Endothelial cell of umbilical vein (primary cell): ENCODE measurements around the gene SLC2A1. TPM values are rescaled to one million over a fixed set of nuclear protein-coding genes. Genes with fewer than 3 reads are reported as not detected.

Experiments
- BruUV-seq: library from RNA; stranded (reverse); fragments of 400-500 nt; replicated peaks from 2 replicates; lab custom pipeline; 2021; lab: Mats Ljungman, UMichigan
- CTCF ChIA-PET: fragments of 300-600, 350-600 bp; sonication (Branson Sonifier 250); formaldehyde crosslinking; loops from one replicate; lab custom pipeline; 2021; ENCODE audit warnings: antibody characterized with exemption, inconsistent platforms; lab: Charles Lee
- POLR2A ChIA-PET: fragments of 300-600, 350-600 bp; sonication (Branson Sonifier 250); formaldehyde crosslinking; loops from one replicate; lab custom pipeline; 2021; ENCODE audit warnings: antibody characterized with exemption, inconsistent platforms; lab: Charles Lee
- DNase-seq: peaks from one replicate; pipeline ENCODE4 v3.0.0-alpha.2; 2011; ENCODE audit warnings: low read depth, low spot score
- FAIRE-seq: peaks from 2 replicates; lab custom pipeline; 2011; peaks lifted over from hg19 to GRCh38; lab: Jason Lieb, UNC
- H2AFZ ChIP-seq: 2 replicates; pipeline ENCODE4 v1.6.0; 2012; ENCODE audit warnings: low read depth, low read length, control low read depth, inconsistent platforms
- H3K27ac ChIP-seq: 2 replicates; pipeline ENCODE4 v1.5.1; 2011; ENCODE audit warnings: low read depth, mild to moderate bottlenecking, control low read depth, low read length, moderate library complexity; ENCODE audit not compliant: insufficient read depth
- H3K27me3 ChIP-seq, 2 experiments: 2 replicates each; pipeline versions ENCODE4 v1.6.0 to v1.6.1; 2011; ENCODE audit warnings: low read length in 2 of 2, mixed read lengths in 1 of 2; ENCODE audit not compliant: control insufficient read depth in 2 of 2, insufficient read depth in 2 of 2
- H3K36me3 ChIP-seq, 2 experiments: 2 replicates in 1 of 2; 3 replicates in 1 of 2; pipeline ENCODE4 v1.5.1; 2011; ENCODE audit warnings: low read length in 2 of 2, mild to moderate bottlenecking in 1 of 2, moderate library complexity in 1 of 2; ENCODE audit not compliant: control insufficient read depth in 2 of 2, insufficient read depth in 2 of 2; ENCODE audit errors: extremely low read depth in 1 of 2
- H3K4me1 ChIP-seq: 3 replicates; pipeline ENCODE4 v1.5.1; 2011; ENCODE audit warnings: mild to moderate bottlenecking, low read length; ENCODE audit not compliant: control insufficient read depth, insufficient read depth; ENCODE audit errors: extremely low read depth
- H3K4me2 ChIP-seq: 2 replicates; pipeline ENCODE4 v1.6.1; 2011; ENCODE audit warnings: low read length, control low read depth, mixed read lengths; ENCODE audit not compliant: insufficient read depth
- H3K4me3 ChIP-seq, 3 experiments: fragments of 200-600 bp in 1 of 3; sonication (generic), shearing (Covaris generic) in 1 of 3; replicated peaks in 1 of 3; 2 replicates each; pipeline ENCODE4 v1.5.1; 2011 to 2016; ENCODE audit warnings: control low read depth in 3 of 3, low read length in 3 of 3, mild to moderate bottlenecking in 2 of 3, inconsistent platforms in 1 of 3, low read depth in 1 of 3, moderate library complexity in 1 of 3; ENCODE audit not compliant: insufficient read depth in 1 of 3
- H3K79me2 ChIP-seq: 2 replicates; pipeline ENCODE4 v1.6.0; 2012; ENCODE audit warnings: low read length, inconsistent platforms; ENCODE audit not compliant: control insufficient read depth, insufficient read depth
- H3K9ac ChIP-seq: replicated peaks from 2 replicates; pipeline ENCODE3; 2011; ENCODE audit warnings: low read length, control low read depth; ENCODE audit not compliant: insufficient read depth; ENCODE audit errors: extremely low read depth
- H3K9me1 ChIP-seq: replicated peaks from 3 replicates; pipeline ENCODE4 v1.6.0; 2011; ENCODE audit warnings: mild to moderate bottlenecking, low read length; ENCODE audit not compliant: control insufficient read depth, insufficient read depth; ENCODE audit errors: extremely low read depth
- H3K9me3 ChIP-seq: replicated peaks from 2 replicates; pipeline ENCODE4 v1.5.1; 2012; ENCODE audit warnings: low read length, inconsistent platforms; ENCODE audit not compliant: control insufficient read depth, insufficient read depth
- H4K20me1 ChIP-seq: replicated peaks from 2 replicates; pipeline ENCODE3; 2011; ENCODE audit warnings: mild to moderate bottlenecking, low read length; ENCODE audit not compliant: control insufficient read depth, insufficient read depth; ENCODE audit errors: extremely low read depth
- EZH2 ChIP-seq: IDR thresholded peaks from 2 replicates; pipeline ENCODE4 v1.6.1; 2012; ENCODE audit warnings: borderline replicate concordance, low read depth, mild to moderate bottlenecking, moderate library complexity, low read length, inconsistent platforms; ENCODE audit not compliant: severe bottlenecking
- GATA2 ChIP-seq: IDR thresholded peaks from 2 replicates; pipeline ENCODE4 v1.7.0; 2011; ENCODE audit warnings: low read depth, mild to moderate bottlenecking, moderate library complexity, mixed read lengths, low read length; ENCODE audit not compliant: insufficient read length, insufficient read depth
- MAX ChIP-seq: IDR thresholded peaks from 2 replicates; pipeline ENCODE4 v1.6.1; 2011; ENCODE audit not compliant: insufficient read depth, insufficient read length
- dilution Hi-C: fragments of 300-500 bp; cut with MboI; formaldehyde crosslinking; loops from one replicate; pipeline ENCODE4 v1.15.0; 2019; ENCODE audit warnings: low sequenced_read_pairs; ENCODE audit not compliant: extremely low pct_ligation_motif_present
- intact Hi-C: fragments of 100-400 bp; cut with micrococcal nuclease; formaldehyde crosslinking; loops from one replicate; pipeline ENCODE4 v1.10.0; 2022
- polyA plus RNA-seq, 4 experiments: library from polyadenylated mRNA; depleted of rRNA in 3 of 4; stranded (reverse) in 3 of 4; unstranded in 1 of 4; fragments of >200 nt; gene quantifications; 2 replicates each; pipeline versions ENCODE4 v1.2.1 to v1.2.3, GENCODE V29; 2011 to 2012; ENCODE audit warnings: missing spikeins in 1 of 4
- total RNA-seq: library from RNA; stranded (reverse); gene quantifications from 2 replicates; pipeline ENCODE4 v1.2.3, GENCODE V29; 2021
- TF ChIP-seq, protein P1 (sequence below), 2 donors: IDR thresholded peaks; 1 replicate in 1 of 2; 2 replicates in 1 of 2; pipeline ENCODE4 v1.5.1; 2011; ENCODE audit warnings: low read length in 2 of 2, mild to moderate bottlenecking in 2 of 2, moderate library complexity in 2 of 2, control low read depth in 1 of 2, inconsistent platforms in 1 of 2, low read depth in 1 of 2; ENCODE audit not compliant: insufficient read depth in 1 of 2; ENCODE audit errors: extremely low read depth in 1 of 2

Gene SLC2A1
- total and polyA plus RNA-seq, 2 donors (not counting 3 experiments of a cell fraction or from before 2014, with no cell fraction given): 42.2 to 46.5 TPM

GRCh38 chr1:42981255-42981805 lies 22.7 kb upstream of the SLC2A1 start:
- no peaks in the 10 kb centered on the region for H3K79me2 ChIP-seq
- no TSS peak for BruUV-seq
- no peak overlapping the region for H3K9ac ChIP-seq
- intact Hi-C loops: no loop called here
- H2AFZ ChIP-seq: no peak overlapping the region
- TF ChIP-seq EZH2 (no peak), MAX (no peak), GATA2 (no peak)
- TF ChIP-seq, protein P1, sequence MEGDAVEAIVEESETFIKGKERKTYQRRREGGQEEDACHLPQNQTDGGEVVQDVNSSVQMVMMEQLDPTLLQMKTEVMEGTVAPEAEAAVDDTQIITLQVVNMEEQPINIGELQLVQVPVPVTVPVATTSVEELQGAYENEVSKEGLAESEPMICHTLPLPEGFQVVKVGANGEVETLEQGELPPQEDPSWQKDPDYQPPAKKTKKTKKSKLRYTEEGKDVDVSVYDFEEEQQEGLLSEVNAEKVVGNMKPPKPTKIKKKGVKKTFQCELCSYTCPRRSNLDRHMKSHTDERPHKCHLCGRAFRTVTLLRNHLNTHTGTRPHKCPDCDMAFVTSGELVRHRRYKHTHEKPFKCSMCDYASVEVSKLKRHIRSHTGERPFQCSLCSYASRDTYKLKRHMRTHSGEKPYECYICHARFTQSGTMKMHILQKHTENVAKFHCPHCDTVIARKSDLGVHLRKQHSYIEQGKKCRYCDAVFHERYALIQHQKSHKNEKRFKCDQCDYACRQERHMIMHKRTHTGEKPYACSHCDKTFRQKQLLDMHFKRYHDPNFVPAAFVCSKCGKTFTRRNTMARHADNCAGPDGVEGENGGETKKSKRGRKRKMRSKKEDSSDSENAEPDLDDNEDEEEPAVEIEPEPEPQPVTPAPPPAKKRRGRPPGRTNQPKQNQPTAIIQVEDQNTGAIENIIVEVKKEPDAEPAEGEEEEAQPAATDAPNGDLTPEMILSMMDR (IDR thresholded peaks at IDR 0.05; ENCODE audit: extremely low read depth in 1 of 2, insufficient read depth in 1 of 2, low read depth in 1 of 2, low read length in 2 of 2): no peak
- H3K4me1 ChIP-seq: peaks cover 12% of the 10 kb centered on the region
- no peaks in the 10 kb centered on the region for H3K9me1 ChIP-seq
- ChIA-PET POLR2A (no interaction called here), CTCF (interaction anchor here (1.0 to 3.3 kb wide), 3 partner anchors 58 to 92 kb away, joined by 3 to 11 read pairs (median 3); no protein-coding TSS in a partner anchor)
- no peaks in the 10 kb centered on the region for H3K27me3 ChIP-seq
- H4K20me1 ChIP-seq: no peaks in the 10 kb centered on the region
- dilution Hi-C loops: no loop called here
- FAIRE-seq: no peak
- no peaks in the 10 kb centered on the region for H3K9me3 ChIP-seq
- DNase-seq: no peak
- no peak overlapping the region for H3K4me2 ChIP-seq
- no peaks in the 10 kb centered on the region for H3K36me3 ChIP-seq
- no peak overlapping the region for H3K4me3 ChIP-seq
- no peak overlapping the region for H3K27ac ChIP-seq
